ENCODE data around the gene SPAG8.

Gene SPAG8

GRCh38 chr9:35797311-35798109 is 14.6 kb downstream of the SPAG8 start:
- H3K9me3 ChIP-seq (ENCODE audit: control insufficient read depth, low read length): no peaks in the 10 kb centered on the region
- H3K27me3 ChIP-seq (replicated peaks; ENCODE audit: control insufficient read depth, insufficient read depth, low read length, poor library complexity, severe bottlenecking): no peaks in the 10 kb centered on the region
- DNase-seq: no peak
- H3K27ac ChIP-seq (ENCODE audit: insufficient read depth, low read length, poor library complexity, severe bottlenecking): no peak overlapping the region
- H3K4me1 ChIP-seq (ENCODE audit: control insufficient read depth, insufficient read depth, low read length, poor library complexity, severe bottlenecking): no peaks in the 10 kb centered on the region
- H3K36me3 ChIP-seq (ENCODE audit: control insufficient read depth, insufficient read depth, low read length): peaks cover 6% of the 10 kb centered on the region
- H3K4me3 ChIP-seq (ENCODE audit: insufficient read depth, low read depth, low read length, poor library complexity, severe bottlenecking): no peak overlapping the region

GRCh38 chr9:35795695-35796094 is 16.4 kb downstream of the SPAG8 start:
- no peaks in the 10 kb centered on the region for H3K27me3 ChIP-seq (replicated peaks; ENCODE audit: control insufficient read depth, insufficient read depth, low read length, poor library complexity, severe bottlenecking)
- H3K27ac ChIP-seq (ENCODE audit: insufficient read depth, low read length, poor library complexity, severe bottlenecking): no peak overlapping the region
- H3K4me3 ChIP-seq (ENCODE audit: insufficient read depth, low read depth, low read length, poor library complexity, severe bottlenecking): no peak overlapping the region
- peaks cover 6% of the 10 kb centered on the region for H3K36me3 ChIP-seq (ENCODE audit: control insufficient read depth, insufficient read depth, low read length)
- DNase-seq: no peak
- no peaks in the 10 kb centered on the region for H3K9me3 ChIP-seq (ENCODE audit: control insufficient read depth, low read length)
- H3K4me1 ChIP-seq (ENCODE audit: control insufficient read depth, insufficient read depth, low read length, poor library complexity, severe bottlenecking): no peaks in the 10 kb centered on the region

- Histone ChIP-seq H3K4me3 (ENCODE audit: insufficient read depth, low read depth, low read length, poor library complexity, severe bottlenecking) (no peak overlapping the region), H3K4me1 (ENCODE audit: control insufficient read depth, insufficient read depth, low read length, poor library complexity, severe bottlenecking) (no peaks in the 10 kb centered on the region), H3K9me3 (ENCODE audit: control insufficient read depth, low read length) (no peaks in the 10 kb centered on the region), H3K27me3 (replicated peaks; ENCODE audit: control insufficient read depth, insufficient read depth, low read length, poor library complexity, severe bottlenecking) (no peaks in the 10 kb centered on the region), H3K27ac (ENCODE audit: insufficient read depth, low read length, poor library complexity, severe bottlenecking) (no peak overlapping the region), H3K36me3 (ENCODE audit: control insufficient read depth, insufficient read depth, low read length) (peaks cover 6% of the 10 kb centered on the region)
- no peak for DNase-seq
These were observed 18.6 kb downstream of the SPAG8 start for GRCh38 chr9:35793461-35793860.

DNA sequence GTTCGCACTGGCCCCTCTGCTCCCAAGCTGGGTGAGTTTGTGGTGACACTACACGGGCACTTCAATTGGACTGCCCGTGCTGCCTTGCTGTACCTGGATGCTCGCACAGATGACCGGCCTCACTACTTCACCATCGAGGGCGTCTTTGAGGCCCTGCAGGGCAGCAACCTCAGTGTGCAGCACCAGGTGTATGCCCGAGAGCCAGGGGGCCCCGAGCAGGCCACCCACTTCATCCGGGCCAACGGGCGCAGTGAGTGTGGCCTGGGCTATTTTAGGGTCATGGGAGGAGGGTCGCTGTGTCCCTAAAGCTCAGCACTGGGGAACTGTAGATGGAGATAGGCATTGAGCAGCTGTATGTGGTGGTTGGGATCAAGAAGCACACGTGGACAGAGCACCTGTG is 19.2 kb downstream of the SPAG8 start:
- peaks cover 6% of the 10 kb centered on the region for H3K36me3 ChIP-seq (ENCODE audit: control insufficient read depth, insufficient read depth, low read length)
- H3K4me1 ChIP-seq (ENCODE audit: control insufficient read depth, insufficient read depth, low read length, poor library complexity, severe bottlenecking): no peaks in the 10 kb centered on the region
- H3K27ac ChIP-seq (ENCODE audit: insufficient read depth, low read length, poor library complexity, severe bottlenecking): no peak overlapping the region
- H3K9me3 ChIP-seq (ENCODE audit: control insufficient read depth, low read length): no peaks in the 10 kb centered on the region
- H3K4me3 ChIP-seq (ENCODE audit: insufficient read depth, low read depth, low read length, poor library complexity, severe bottlenecking): no peak overlapping the region
- DNase-seq: no peak
- no peaks in the 10 kb centered on the region for H3K27me3 ChIP-seq (replicated peaks; ENCODE audit: control insufficient read depth, insufficient read depth, low read length, poor library complexity, severe bottlenecking)

- Histone ChIP-seq H3K27me3 (replicated peaks; ENCODE audit: control insufficient read depth, insufficient read depth, low read length, poor library complexity, severe bottlenecking) (no peaks in the 10 kb centered on the region), H3K9me3 (ENCODE audit: control insufficient read depth, low read length) (no peaks in the 10 kb centered on the region), H3K4me3 (ENCODE audit: insufficient read depth, low read depth, low read length, poor library complexity, severe bottlenecking) (no peak overlapping the region), H3K4me1 (ENCODE audit: control insufficient read depth, insufficient read depth, low read length, poor library complexity, severe bottlenecking) (no peaks in the 10 kb centered on the region), H3K27ac (ENCODE audit: insufficient read depth, low read length, poor library complexity, severe bottlenecking) (no peak overlapping the region), H3K36me3 (ENCODE audit: control insufficient read depth, insufficient read depth, low read length) (peaks cover 6% of the 10 kb centered on the region)
- DNase-seq: no peak
These were observed 19.8 kb downstream of the SPAG8 start for GRCh38 chr9:35792024-35792813.

DNA sequence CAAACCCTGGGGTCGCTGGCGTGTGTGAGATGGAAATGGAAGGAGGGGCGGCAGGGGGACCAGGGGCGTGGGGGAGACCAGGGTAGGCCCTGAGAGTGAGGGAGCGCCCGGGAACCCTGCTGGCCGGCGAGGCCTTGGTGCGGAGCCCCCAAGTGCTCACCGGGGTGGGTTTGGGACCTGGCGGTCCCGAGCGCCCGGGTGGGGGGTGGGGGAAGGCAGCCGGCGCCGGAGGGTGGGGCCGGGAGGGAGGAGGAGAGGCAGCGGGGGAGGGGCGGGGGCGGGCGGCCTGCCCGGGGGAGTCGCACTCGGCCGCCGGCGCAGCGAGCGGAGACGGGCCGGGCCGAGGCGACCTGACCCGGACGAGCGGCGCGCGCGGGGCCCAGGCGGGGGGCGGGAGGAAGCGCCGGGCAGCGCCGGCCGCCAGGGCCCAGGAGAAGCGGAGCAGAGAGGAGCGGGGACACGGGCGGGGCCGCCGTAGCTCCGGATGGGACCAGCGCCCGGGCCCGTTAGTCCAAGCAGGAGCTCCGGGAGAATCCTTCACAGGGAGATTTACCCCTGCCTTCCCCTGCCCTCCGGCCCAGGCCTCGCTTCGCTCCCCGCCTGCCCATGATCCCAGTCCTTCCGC is 20.7 kb downstream of the SPAG8 start, which contains the start of gene NPR2:
Gene NPR2, plus strand, starts transcription at position 295 of the 625 bp plus-strand sequence. CDS start 818 bp downstream, outside the sequence.
- no peak within 1 kb of the TSS for H3K27ac ChIP-seq (ENCODE audit: insufficient read depth, low read length, poor library complexity, severe bottlenecking)
- H3K4me1 ChIP-seq (ENCODE audit: control insufficient read depth, insufficient read depth, low read length, poor library complexity, severe bottlenecking): no peaks in the 10 kb centered on the region
- H3K4me3 ChIP-seq (ENCODE audit: insufficient read depth, low read depth, low read length, poor library complexity, severe bottlenecking): no peak within 1 kb of the TSS
- peaks cover 7% of the 10 kb centered on the region for H3K36me3 ChIP-seq (ENCODE audit: control insufficient read depth, insufficient read depth, low read length)
- no peaks in the 10 kb centered on the region for H3K9me3 ChIP-seq (ENCODE audit: control insufficient read depth, low read length)
- no peak for DNase-seq
- no peaks in the 10 kb centered on the region for H3K27me3 ChIP-seq (replicated peaks; ENCODE audit: control insufficient read depth, insufficient read depth, low read length, poor library complexity, severe bottlenecking)

- Histone ChIP-seq H3K9me3 (ENCODE audit: control insufficient read depth, low read length) (no peaks in the 10 kb centered on the region), H3K4me1 (ENCODE audit: control insufficient read depth, insufficient read depth, low read length, poor library complexity, severe bottlenecking) (no peaks in the 10 kb centered on the region), H3K27me3 (replicated peaks; ENCODE audit: control insufficient read depth, insufficient read depth, low read length, poor library complexity, severe bottlenecking) (no peaks in the 10 kb centered on the region), H3K4me3 (ENCODE audit: insufficient read depth, low read depth, low read length, poor library complexity, severe bottlenecking) (no peak overlapping the region), H3K27ac (ENCODE audit: insufficient read depth, low read length, poor library complexity, severe bottlenecking) (no peak overlapping the region), H3K36me3 (ENCODE audit: control insufficient read depth, insufficient read depth, low read length) (peaks cover 13% of the 10 kb centered on the region)
- peak; percentile 21 to 44 (median 24) for DNase-seq
These were observed 21.4 kb downstream of the SPAG8 start for GRCh38 chr9:35790385-35791296.

DNA sequence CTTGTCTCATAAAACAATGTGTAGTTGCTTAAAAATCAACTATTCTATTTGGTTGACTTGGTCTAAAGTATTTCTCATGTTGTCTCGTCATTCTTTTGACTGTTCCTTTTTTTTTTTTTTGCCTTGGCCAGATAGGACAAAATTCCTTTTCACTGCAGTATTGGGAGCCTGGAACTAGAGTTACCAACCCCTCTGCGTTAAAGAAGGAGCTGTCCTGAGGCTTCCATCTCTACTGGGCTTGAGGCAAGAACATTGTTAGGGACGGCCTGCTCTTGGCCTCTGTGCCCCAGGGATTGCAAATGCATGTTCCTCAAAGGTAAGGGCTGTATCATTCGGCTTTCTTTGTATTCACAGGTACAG is 22.1 kb downstream of the SPAG8 start:
- Histone ChIP-seq H3K27me3 (replicated peaks; ENCODE audit: control insufficient read depth, insufficient read depth, low read length, poor library complexity, severe bottlenecking) (no peaks in the 10 kb centered on the region), H3K27ac (ENCODE audit: insufficient read depth, low read length, poor library complexity, severe bottlenecking) (no peak overlapping the region)

GRCh38 chr9:35789541-35789940 is 22.5 kb downstream of the SPAG8 start:
- no peak overlapping the region for H3K4me3 ChIP-seq (ENCODE audit: insufficient read depth, low read depth, low read length, poor library complexity, severe bottlenecking)
- no peaks in the 10 kb centered on the region for H3K4me1 ChIP-seq (ENCODE audit: control insufficient read depth, insufficient read depth, low read length, poor library complexity, severe bottlenecking)
- H3K27ac ChIP-seq (ENCODE audit: insufficient read depth, low read length, poor library complexity, severe bottlenecking): no peak overlapping the region
- H3K27me3 ChIP-seq (replicated peaks; ENCODE audit: control insufficient read depth, insufficient read depth, low read length, poor library complexity, severe bottlenecking): no peaks in the 10 kb centered on the region
- DNase-seq: no peak
- H3K36me3 ChIP-seq (ENCODE audit: control insufficient read depth, insufficient read depth, low read length): peaks cover 13% of the 10 kb centered on the region
- no peaks in the 10 kb centered on the region for H3K9me3 ChIP-seq (ENCODE audit: control insufficient read depth, low read length)

More for the DNA sequence above, 22.1 kb downstream of the SPAG8 start:
- H3K9me3 ChIP-seq (ENCODE audit: control insufficient read depth, low read length): no peaks in the 10 kb centered on the region
- no peak for DNase-seq
- no peaks in the 10 kb centered on the region for H3K4me1 ChIP-seq (ENCODE audit: control insufficient read depth, insufficient read depth, low read length, poor library complexity, severe bottlenecking)
- no peak overlapping the region for H3K4me3 ChIP-seq (ENCODE audit: insufficient read depth, low read depth, low read length, poor library complexity, severe bottlenecking)
- H3K36me3 ChIP-seq (ENCODE audit: control insufficient read depth, insufficient read depth, low read length): peaks cover 13% of the 10 kb centered on the region
